Thyroid gland (tissue), 4 donors: ENCODE measurements around the gene STRIP2.

Experiments
- CTCF ChIP-seq, 6 experiments: fragments of 200-600 bp in 3 of 6; fragments of 450-650 bp in 3 of 6; sonication (generic) in 3 of 6; IDR thresholded peaks; one replicate each; pipeline ENCODE4 v1.5.1; 2016 to 2019; ENCODE audit warnings: antibody characterized with exemption in 6 of 6, mild to moderate bottlenecking in 2 of 6, inconsistent platforms in 1 of 6, moderate library complexity in 1 of 6
- POLR2A ChIP-seq, 2 donors: fragments of 450-650 bp; IDR thresholded peaks; one replicate each; pipeline ENCODE4 v1.6.1; 2017; ENCODE audit warnings: antibody characterized with exemption in 2 of 2, mild to moderate bottlenecking in 2 of 2, moderate library complexity in 1 of 2

GRCh38 chr7:129502708-129503685 is 68.8 kb downstream of the STRIP2 start:
- no peak for TF ChIP-seq CTCF (IDR thresholded peaks at IDR 0.05)
- TF ChIP-seq POLR2A (IDR thresholded peaks at IDR 0.05): no peak
